SK-N-SH treated with all-trans-retinoic acid at 6 μM for 48 hours (cell line): Measurements from ENCODE around the gene PCDH9.

ENCODE experiments used
- ATAC-seq: fragments of 200-7000 bp; cut with Tn5 transposase; 3 replicates; pipeline ENCODE4 v1.9.1; 2020; ENCODE audit warnings: mild to moderate bottlenecking, moderate library complexity
- ARNTL ChIP-seq: fragments of 450-650 bp; formaldehyde crosslinking; IDR thresholded peaks from 2 replicates; pipeline ENCODE4 v1.5.0; 2020; ENCODE audit warnings: low read depth, mild to moderate bottlenecking, moderate library complexity, borderline replicate concordance
- BACH2 ChIP-seq: fragments of 250-450 bp; sonication (Bioruptor Pico); IDR thresholded peaks from 2 replicates; pipeline ENCODE4 v1.9.0; 2021; ENCODE audit warnings: mild to moderate bottlenecking, borderline replicate concordance
- CREB5 ChIP-seq: fragments of 250-450 bp; sonication (Bioruptor Pico); IDR thresholded peaks from 2 replicates; pipeline ENCODE4 v1.5.1; 2020; ENCODE audit warnings: low read depth, mild to moderate bottlenecking, moderate library complexity
- CSDC2 ChIP-seq: fragments of 250-450 bp; sonication (Bioruptor Pico); IDR thresholded peaks from 2 replicates; pipeline ENCODE4 v1.5.0; 2020; ENCODE audit warnings: mild to moderate bottlenecking, moderate library complexity
- ESRRG ChIP-seq: fragments of 250-450 bp; sonication (Bioruptor Pico); IDR thresholded peaks from 2 replicates; pipeline ENCODE4 v1.6.1; 2021; ENCODE audit warnings: mild to moderate bottlenecking
- GLIS3 ChIP-seq: fragments of 250-450 bp; sonication (Bioruptor Pico); IDR thresholded peaks from 2 replicates; pipeline ENCODE4 v1.5.0; 2020; ENCODE audit warnings: mild to moderate bottlenecking, moderate library complexity
- ISL1 ChIP-seq: fragments of 250-450 bp; sonication (Bioruptor Pico); IDR thresholded peaks from 2 replicates; pipeline ENCODE4 v2.1.2; 2022; ENCODE audit warnings: mild to moderate bottlenecking, moderate library complexity
- OSR1 ChIP-seq: fragments of 250-450 bp; sonication (Bioruptor Pico); IDR thresholded peaks from 2 replicates; pipeline ENCODE4 v1.8.0; 2022; ENCODE audit warnings: moderate library complexity, mild to moderate bottlenecking, inconsistent platforms
- POU6F1 ChIP-seq: fragments of 250-450 bp; sonication (Bioruptor Pico); IDR thresholded peaks from 2 replicates; pipeline ENCODE4 v1.8.0; 2021; ENCODE audit warnings: low read depth, mild to moderate bottlenecking, moderate library complexity, borderline replicate concordance
- PPARA ChIP-seq: fragments of 250-450 bp; sonication (Bioruptor Pico); IDR thresholded peaks from 2 replicates; pipeline ENCODE4 v1.5.0; 2020; ENCODE audit warnings: mild to moderate bottlenecking, borderline replicate concordance
- RARB ChIP-seq: fragments of 250-450 bp; sonication (Bioruptor Pico); IDR thresholded peaks from 2 replicates; pipeline ENCODE4 v1.8.0; 2021; ENCODE audit warnings: mild to moderate bottlenecking, moderate library complexity
- SNAI2 ChIP-seq: fragments of 250-450 bp; sonication (Bioruptor Pico); IDR thresholded peaks from 2 replicates; pipeline ENCODE4 v1.5.0; 2020; ENCODE audit warnings: mild to moderate bottlenecking, moderate library complexity
- TCF4 ChIP-seq: fragments of 250-450 bp; sonication (Bioruptor Pico); IDR thresholded peaks from 2 replicates; pipeline ENCODE4 v1.8.0; 2021; ENCODE audit warnings: mild to moderate bottlenecking, moderate library complexity, borderline replicate concordance
- TOX ChIP-seq: fragments of 250-450 bp; sonication (Bioruptor Pico); IDR thresholded peaks from 2 replicates; pipeline ENCODE4 v1.8.0; 2021; ENCODE audit warnings: mild to moderate bottlenecking, moderate library complexity, borderline replicate concordance
- ZC3H10 ChIP-seq: fragments of 250-450 bp; sonication (Bioruptor Pico); IDR thresholded peaks from 2 replicates; pipeline ENCODE4 v1.5.1; 2021; ENCODE audit warnings: mild to moderate bottlenecking, moderate library complexity
- ZFP3 ChIP-seq: fragments of 250-450 bp; sonication (Bioruptor Pico); IDR thresholded peaks from 2 replicates; pipeline ENCODE4 v1.5.0; 2020; ENCODE audit warnings: mild to moderate bottlenecking, moderate library complexity
- ZFP30 ChIP-seq: fragments of 450-650 bp; formaldehyde crosslinking; IDR thresholded peaks from 2 replicates; pipeline ENCODE4 v1.5.0; 2022; ENCODE audit warnings: mild to moderate bottlenecking, moderate library complexity
- ZNF565 ChIP-seq: fragments of 450-650 bp; formaldehyde crosslinking; conservative IDR thresholded peaks from 2 replicates; pipeline ENCODE4 v1.5.0; 2020; ENCODE audit warnings: low read depth, mild to moderate bottlenecking, moderate library complexity
- ZNF70 ChIP-seq: fragments of 450-650 bp; formaldehyde crosslinking; IDR thresholded peaks from 2 replicates; pipeline ENCODE4 v1.5.0; 2020; ENCODE audit warnings: mild to moderate bottlenecking, moderate library complexity
- ZNF8 ChIP-seq: fragments of 450-650 bp; formaldehyde crosslinking; IDR thresholded peaks from 2 replicates; pipeline ENCODE4 v1.5.0; 2020; ENCODE audit warnings: mild to moderate bottlenecking, moderate library complexity
- TF ChIP-seq, protein P1 (sequence below): fragments of 250-450 bp; sonication (Bioruptor Pico); IDR thresholded peaks from 2 replicates; pipeline ENCODE4 v1.5.0; 2020; ENCODE audit warnings: mild to moderate bottlenecking, moderate library complexity
- TF ChIP-seq, protein P2 (sequence below): fragments of 250-450 bp; sonication (Bioruptor Pico); IDR thresholded peaks from 2 replicates; pipeline ENCODE4 v1.5.1; 2021; ENCODE audit warnings: mild to moderate bottlenecking, moderate library complexity

Gene PCDH9

GRCh38 chr13:66518068-66518467, 712.1 kb downstream of the PCDH9 start (continued):
- TF ChIP-seq BACH2 (CRISPR knock-in tag), result no peak
- TF ChIP-seq RARB (CRISPR knock-in tag), result no peak
- TF ChIP-seq TCF4 (CRISPR knock-in tag), result no peak
- TF ChIP-seq ZC3H10 (CRISPR knock-in tag), result no peak
- no peak for TF ChIP-seq SNAI2 (CRISPR knock-in tag)
- no peak for TF ChIP-seq ZNF70 (CRISPR knock-in tag)
- no peak for TF ChIP-seq CREB5 (CRISPR knock-in tag)
- no peak for TF ChIP-seq ZNF8 (CRISPR knock-in tag)

- peak; percentile 84 for ATAC-seq
- TF ChIP-seq ZFP30 (CRISPR knock-in tag) (no peak), ISL1 (peak; percentile 84), ARNTL (CRISPR knock-in tag) (no peak), ESRRG (CRISPR knock-in tag) (no peak), BACH2 (CRISPR knock-in tag) (no peak), ZC3H10 (CRISPR knock-in tag) (peak; percentile 43; the same call in 1 of the 2 replicates), ZNF8 (CRISPR knock-in tag) (no peak), ZNF70 (CRISPR knock-in tag) (no peak), TCF4 (CRISPR knock-in tag) (no peak), PPARA (CRISPR knock-in tag) (no peak), ZNF565 (no peak), CSDC2 (CRISPR knock-in tag) (no peak), OSR1 (CRISPR knock-in tag) (no peak)
- TF ChIP-seq, protein P1, sequence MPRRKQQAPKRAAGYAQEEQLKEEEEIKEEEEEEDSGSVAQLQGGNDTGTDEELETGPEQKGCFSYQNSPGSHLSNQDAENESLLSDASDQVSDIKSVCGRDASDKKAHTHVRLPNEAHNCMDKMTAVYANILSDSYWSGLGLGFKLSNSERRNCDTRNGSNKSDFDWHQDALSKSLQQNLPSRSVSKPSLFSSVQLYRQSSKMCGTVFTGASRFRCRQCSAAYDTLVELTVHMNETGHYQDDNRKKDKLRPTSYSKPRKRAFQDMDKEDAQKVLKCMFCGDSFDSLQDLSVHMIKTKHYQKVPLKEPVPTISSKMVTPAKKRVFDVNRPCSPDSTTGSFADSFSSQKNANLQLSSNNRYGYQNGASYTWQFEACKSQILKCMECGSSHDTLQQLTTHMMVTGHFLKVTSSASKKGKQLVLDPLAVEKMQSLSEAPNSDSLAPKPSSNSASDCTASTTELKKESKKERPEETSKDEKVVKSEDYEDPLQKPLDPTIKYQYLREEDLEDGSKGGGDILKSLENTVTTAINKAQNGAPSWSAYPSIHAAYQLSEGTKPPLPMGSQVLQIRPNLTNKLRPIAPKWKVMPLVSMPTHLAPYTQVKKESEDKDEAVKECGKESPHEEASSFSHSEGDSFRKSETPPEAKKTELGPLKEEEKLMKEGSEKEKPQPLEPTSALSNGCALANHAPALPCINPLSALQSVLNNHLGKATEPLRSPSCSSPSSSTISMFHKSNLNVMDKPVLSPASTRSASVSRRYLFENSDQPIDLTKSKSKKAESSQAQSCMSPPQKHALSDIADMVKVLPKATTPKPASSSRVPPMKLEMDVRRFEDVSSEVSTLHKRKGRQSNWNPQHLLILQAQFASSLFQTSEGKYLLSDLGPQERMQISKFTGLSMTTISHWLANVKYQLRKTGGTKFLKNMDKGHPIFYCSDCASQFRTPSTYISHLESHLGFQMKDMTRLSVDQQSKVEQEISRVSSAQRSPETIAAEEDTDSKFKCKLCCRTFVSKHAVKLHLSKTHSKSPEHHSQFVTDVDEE (CRISPR knock-in tag), result no peak
Measured at GRCh38 chr13:66513728-66514127, 716.4 kb downstream of the PCDH9 start.

- ATAC-seq, result no peak
- no peak for TF ChIP-seq ZNF70 (CRISPR knock-in tag)
- TF ChIP-seq ZC3H10 (CRISPR knock-in tag), result no peak
- no peak for TF ChIP-seq GLIS3 (CRISPR knock-in tag)
- no peak for TF ChIP-seq ISL1
- TF ChIP-seq TOX (CRISPR knock-in tag), result no peak
- TF ChIP-seq TCF4 (CRISPR knock-in tag), result no peak
- no peak for TF ChIP-seq ZFP3 (CRISPR knock-in tag)
- no peak for TF ChIP-seq OSR1 (CRISPR knock-in tag)
- TF ChIP-seq, protein P2, sequence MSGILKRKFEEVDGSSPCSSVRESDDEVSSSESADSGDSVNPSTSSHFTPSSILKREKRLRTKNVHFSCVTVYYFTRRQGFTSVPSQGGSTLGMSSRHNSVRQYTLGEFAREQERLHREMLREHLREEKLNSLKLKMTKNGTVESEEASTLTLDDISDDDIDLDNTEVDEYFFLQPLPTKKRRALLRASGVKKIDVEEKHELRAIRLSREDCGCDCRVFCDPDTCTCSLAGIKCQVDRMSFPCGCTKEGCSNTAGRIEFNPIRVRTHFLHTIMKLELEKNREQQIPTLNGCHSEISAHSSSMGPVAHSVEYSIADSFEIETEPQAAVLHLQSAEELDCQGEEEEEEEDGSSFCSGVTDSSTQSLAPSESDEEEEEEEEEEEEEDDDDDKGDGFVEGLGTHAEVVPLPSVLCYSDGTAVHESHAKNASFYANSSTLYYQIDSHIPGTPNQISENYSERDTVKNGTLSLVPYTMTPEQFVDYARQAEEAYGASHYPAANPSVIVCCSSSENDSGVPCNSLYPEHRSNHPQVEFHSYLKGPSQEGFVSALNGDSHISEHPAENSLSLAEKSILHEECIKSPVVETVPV (CRISPR knock-in tag), result no peak
- TF ChIP-seq CSDC2 (CRISPR knock-in tag), result no peak
- TF ChIP-seq, all 23 proteins: peak for 0
Measured at GRCh38 chr13:66509175-66509574, 721.0 kb downstream of the PCDH9 start.

GRCh38 chr13:66508153-66508909, 721.8 kb downstream of the PCDH9 start:
- ATAC-seq, result peak; percentile 75
- TF ChIP-seq ARNTL (CRISPR knock-in tag) (no peak), ISL1 (peak; percentile 91)
- TF ChIP-seq, all 23 proteins: peak for 1

- no peak for ATAC-seq
- TF ChIP-seq ZNF565 (no peak), POU6F1 (no peak), PPARA (CRISPR knock-in tag) (no peak), CSDC2 (CRISPR knock-in tag) (no peak), ARNTL (CRISPR knock-in tag) (no peak), GLIS3 (CRISPR knock-in tag) (no peak), SNAI2 (CRISPR knock-in tag) (no peak), RARB (CRISPR knock-in tag) (no peak), ESRRG (CRISPR knock-in tag) (no peak), ISL1 (no peak), ZFP3 (CRISPR knock-in tag) (no peak), ZFP30 (CRISPR knock-in tag) (no peak)
Measured at GRCh38 chr13:66506979-66507378, 723.2 kb downstream of the PCDH9 start.
